Frontal cortex (tissue), 4 donors: ENCODE results near the gene ECSIT. TPM values are rescaled to one million over a fixed set of nuclear protein-coding genes. Genes with fewer than 3 reads are reported as not detected.
"Not testable (repeated sequence)": the region's sequence is repeated elsewhere in the genome, so short reads cannot be mapped to it uniquely, and the experiment has no call there.

Experiments
- DNase-seq, 2 donors: peaks; one replicate each; pipeline ENCODE4 v3.0.0; 2012; ENCODE audit warnings: low spot score in 2 of 2
- FAIRE-seq: peaks from 2 replicates; lab custom pipeline; 2012; peaks lifted over from hg19 to GRCh38; lab: Jason Lieb, UNC
- total RNA-seq: library from RNA; depleted of rRNA; stranded (reverse); fragments of >200 nt; gene quantifications from one replicate; pipeline ENCODE4 v1.2.3, GENCODE V29; 2014
- donor health status: control.
- donor health status: control.
- donor health status: control.

ECSIT gene
- total RNA-seq, 1 donor from 2014 or later, result 60.3 TPM

- FAIRE-seq (no peak), DNase-seq (peak; percentile 88 to 94)
These were observed 47.2 kb downstream of the ECSIT start for GRCh38 chr19:11481534-11482383.

GRCh38 chr19:11480715-11481533, 48.0 kb downstream of the ECSIT start, which contains the start of gene ELAVL3:
Gene ELAVL3 (minus strand): TSS chr19:11481046. CDS start chr19:11480608, 438 bp downstream.
- FAIRE-seq (no peak), DNase-seq (peak; percentile 89 to 97)

DNA sequence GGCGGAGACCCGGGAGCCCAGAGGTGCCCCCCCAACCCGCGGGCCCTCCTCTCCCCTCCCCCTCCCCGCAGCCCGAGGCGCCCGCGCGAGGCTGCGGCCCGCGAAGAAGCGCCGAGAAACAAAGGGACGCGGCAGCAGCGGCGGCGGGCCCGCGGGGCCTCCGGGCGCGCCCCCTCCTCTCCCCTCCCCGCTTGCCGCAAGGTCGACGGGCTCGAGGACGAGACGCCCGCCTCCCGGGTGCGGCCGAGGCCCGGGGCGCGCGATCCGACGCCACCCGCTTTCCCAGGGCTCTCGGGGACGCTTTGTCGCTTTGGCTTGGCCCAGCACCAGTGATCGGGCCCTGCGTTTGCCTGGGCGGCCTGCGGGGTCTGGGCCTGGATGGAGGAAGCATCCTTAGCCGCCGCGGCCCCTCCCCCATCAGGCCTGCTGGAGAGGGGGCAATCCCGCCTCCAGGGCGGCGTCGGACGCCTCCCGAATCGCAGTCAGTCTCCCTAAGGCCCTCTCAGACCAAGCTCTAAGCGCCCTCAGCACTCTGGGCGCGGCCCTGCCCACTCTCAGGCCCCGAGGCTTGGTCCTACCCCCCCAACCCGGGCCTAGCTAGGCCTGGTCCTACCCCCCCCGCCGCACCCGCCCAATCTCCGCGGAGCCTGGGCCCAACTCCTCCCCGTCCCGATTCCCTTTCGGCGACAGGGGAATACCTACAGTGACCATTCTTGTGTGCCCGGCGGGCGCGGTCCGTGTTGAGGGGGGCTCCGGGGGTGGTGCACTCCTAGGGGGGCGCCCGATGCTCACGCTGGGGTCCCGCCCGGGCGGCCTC, 48.8 kb downstream of the ECSIT start:
- DNase-seq (peak; percentile 33 to 67), FAIRE-seq (no peak)

DNA sequence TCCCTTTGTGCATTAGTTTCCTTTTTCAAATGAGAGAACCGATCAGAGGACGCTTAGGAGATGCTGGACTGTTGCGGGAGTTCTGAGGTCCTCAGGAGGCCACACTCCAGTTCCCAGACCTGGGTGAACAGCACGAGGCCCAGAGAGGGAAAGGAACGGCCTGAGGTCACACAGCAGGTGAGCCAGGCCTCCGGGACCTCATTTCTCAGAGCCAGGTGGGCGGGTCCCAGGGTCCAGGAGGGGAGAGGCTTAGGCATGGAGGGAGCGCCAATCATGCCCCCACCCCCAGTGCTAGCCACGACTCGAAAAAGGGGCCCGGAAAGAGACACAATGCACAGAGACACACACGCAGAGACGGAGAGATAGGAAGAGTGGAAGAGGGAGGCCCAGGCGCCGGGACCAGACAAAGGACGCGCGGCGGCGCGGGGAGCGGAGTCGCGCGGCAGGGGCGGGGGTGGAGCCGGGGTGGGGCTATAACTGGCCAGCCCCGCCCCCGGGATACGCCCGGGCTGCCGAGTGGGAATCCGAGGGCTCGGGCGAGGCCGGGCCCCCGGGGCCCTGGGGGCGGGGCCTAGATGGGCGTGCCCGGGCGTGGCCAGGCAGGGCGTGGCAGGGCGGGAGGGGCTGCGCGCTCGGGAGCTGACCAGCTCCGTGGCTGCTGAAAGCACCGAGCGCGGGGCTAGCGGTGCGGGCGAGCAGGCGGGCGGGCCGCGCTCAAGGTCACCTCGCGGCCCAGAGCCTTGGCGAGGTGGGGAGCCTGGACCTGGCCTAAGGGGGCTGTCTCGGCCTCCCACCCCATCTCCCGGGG, 49.6 kb downstream of the ECSIT start:
- FAIRE-seq (no peak), DNase-seq (peak; percentile 84 to 90)

- FAIRE-seq (no peak), DNase-seq (no peak)
These were observed 50.5 kb downstream of the ECSIT start for GRCh38 chr19:11478167-11479089.

DNA sequence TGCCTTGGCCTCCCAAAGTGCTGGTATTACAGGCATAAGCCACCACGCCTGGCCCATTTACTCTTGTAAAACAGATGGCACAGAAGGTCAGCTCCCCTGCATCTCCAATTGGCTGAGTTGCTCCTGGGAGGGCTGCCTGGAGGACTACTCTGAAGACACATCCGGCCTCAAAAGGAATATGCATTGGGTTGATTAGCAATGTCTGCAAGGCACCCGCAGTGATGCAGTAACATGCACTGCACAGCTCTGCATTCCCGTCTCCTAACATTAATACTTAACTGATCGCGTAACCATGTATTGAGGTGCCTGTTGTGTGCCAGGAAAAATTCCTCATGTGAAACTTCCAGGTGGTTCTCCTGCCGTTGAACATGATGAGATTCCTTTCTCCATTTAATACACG, 53.1 kb downstream of the ECSIT start:
- DNase-seq (no peak), FAIRE-seq (no peak)

DNA sequence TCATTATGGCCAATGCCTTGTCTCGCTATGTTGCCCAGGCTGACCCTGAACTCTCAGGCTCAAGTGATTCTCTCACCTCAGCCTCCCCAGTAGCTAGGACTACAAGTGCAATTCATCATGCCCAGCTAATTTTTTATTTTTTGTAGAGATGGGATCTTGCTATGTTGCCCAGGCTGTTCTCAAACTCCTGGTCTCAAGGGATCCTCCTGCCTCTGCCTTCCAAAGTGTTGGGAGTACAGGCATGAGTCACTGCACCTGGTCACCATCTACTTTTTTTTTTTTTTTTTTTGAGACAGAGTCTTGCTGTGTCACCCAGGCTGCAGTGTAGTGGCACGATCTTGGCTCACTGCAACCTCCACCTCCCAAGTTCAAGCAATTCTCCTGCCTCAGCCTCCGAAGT, 53.6 kb downstream of the ECSIT start:
- DNase-seq, FAIRE-seq: not testable (repeated sequence)

- DNase-seq, result no peak
- FAIRE-seq, result no peak
These were observed 55.2 kb downstream of the ECSIT start for GRCh38 chr19:11473725-11474124.

- FAIRE-seq, DNase-seq: not testable (repeated sequence)
These were observed 60.6 kb downstream of the ECSIT start for GRCh38 chr19:11468266-11468845.

GRCh38 chr19:11465600-11465999, 63.3 kb downstream of the ECSIT start:
- DNase-seq, result no peak
- FAIRE-seq, result no peak

DNA sequence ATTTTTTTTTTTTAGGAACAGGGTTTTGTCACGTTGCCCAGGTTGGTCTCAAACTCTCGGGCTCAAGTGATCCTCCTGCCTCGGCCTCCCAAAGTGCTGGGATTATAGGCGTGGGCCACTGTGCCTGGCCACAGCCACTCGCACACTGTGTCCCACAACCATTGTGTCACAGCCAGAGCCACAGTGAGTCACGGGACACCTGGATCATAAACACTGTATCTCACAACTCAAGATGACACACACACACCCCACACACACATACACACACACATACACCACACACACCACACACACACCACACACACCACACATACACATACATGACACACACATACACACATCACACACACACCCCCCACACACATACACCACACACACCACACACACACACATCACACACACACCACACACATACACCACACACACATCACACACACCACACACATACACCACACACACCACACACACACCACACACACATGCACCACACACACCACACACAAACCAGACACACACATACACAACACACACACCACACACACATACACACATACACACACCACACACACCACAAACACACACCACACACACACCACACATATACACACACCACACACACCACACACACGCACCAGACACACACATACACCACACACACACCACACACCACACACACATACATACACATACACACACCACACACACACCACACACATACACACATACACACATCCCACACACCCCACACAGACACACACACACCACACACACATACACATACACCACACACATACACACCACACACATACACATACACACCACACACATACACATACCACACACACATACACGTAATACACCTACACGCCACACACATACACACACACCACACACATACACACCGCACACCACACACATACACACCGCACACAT, 64.3 kb downstream of the ECSIT start:
- no peak for DNase-seq
- no peak for FAIRE-seq

- no peak for FAIRE-seq
- DNase-seq, result no peak
These were observed 65.5 kb downstream of the ECSIT start for GRCh38 chr19:11463391-11463790.

DNA sequence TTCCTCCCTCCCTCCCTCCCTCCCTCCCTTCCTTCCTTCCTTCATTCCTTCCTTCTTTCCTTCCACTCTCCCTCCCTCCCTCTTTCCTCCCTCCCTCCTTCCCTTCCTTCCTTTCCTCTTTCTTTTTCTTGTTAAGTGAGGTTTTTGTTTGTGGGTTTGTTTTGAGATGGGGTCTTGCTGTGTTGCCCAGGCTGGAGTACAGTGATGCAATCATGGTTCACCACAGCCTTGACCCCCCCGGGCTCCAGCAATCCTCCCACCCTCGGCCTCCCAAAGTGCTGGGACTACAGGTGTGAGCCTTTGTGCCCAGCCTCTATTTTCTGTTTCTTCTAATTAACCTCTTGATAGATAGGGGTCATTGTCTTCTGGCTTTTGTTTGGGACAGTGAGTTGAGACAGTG, 67.5 kb downstream of the ECSIT start:
- FAIRE-seq (no peak), DNase-seq (no peak)

GRCh38 chr19:11460207-11460606, 68.7 kb downstream of the ECSIT start:
- no peak for DNase-seq

GRCh38 chr19:11458912-11459311, 70.0 kb downstream of the ECSIT start:
- not testable (repeated sequence) for FAIRE-seq

More at GRCh38 chr19:11460207-11460606, 68.7 kb downstream of the ECSIT start:
- FAIRE-seq, result no peak

DNA sequence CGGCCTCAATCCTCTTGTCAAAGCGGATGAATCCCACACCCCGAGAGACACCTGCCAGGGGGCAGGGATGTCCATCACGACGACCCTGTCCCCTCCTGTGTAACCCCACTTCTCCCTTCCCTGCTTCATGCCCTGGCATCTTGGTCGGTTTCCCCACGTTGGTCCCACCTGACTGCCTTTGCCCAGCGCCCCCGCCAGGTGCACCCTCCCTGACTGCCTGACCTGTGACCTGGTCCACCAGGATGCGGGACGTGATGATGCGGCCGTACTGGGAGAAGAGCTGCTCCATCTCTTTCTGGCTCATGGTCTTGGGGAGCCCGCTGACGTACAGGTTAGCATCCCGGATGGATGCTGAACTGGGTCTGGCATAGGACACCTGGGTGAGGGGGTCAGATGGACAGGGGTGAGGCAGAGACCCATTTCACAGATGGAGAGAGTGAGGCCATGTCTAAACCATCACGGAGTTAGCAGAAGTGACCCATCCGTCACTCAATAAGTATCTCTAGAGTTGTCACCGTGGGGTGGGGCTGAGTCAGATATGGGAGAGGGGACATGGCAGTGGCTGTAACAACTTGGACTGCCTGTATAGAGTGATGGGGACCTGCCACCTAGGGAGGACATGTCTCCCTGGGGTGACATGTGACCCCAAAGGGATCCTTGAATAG, 70.6 kb downstream of the ECSIT start:
- no peak for DNase-seq
- no peak for FAIRE-seq

More at GRCh38 chr19:11458912-11459311, 70.0 kb downstream of the ECSIT start:
- DNase-seq, result not testable (repeated sequence)
